ENCODE results near the gene DIP2C.
"Not testable (repeated sequence)": the region's sequence is repeated elsewhere in the genome, so short reads cannot be mapped to it uniquely, and the experiment has no call there.

DIP2C gene

DNA sequence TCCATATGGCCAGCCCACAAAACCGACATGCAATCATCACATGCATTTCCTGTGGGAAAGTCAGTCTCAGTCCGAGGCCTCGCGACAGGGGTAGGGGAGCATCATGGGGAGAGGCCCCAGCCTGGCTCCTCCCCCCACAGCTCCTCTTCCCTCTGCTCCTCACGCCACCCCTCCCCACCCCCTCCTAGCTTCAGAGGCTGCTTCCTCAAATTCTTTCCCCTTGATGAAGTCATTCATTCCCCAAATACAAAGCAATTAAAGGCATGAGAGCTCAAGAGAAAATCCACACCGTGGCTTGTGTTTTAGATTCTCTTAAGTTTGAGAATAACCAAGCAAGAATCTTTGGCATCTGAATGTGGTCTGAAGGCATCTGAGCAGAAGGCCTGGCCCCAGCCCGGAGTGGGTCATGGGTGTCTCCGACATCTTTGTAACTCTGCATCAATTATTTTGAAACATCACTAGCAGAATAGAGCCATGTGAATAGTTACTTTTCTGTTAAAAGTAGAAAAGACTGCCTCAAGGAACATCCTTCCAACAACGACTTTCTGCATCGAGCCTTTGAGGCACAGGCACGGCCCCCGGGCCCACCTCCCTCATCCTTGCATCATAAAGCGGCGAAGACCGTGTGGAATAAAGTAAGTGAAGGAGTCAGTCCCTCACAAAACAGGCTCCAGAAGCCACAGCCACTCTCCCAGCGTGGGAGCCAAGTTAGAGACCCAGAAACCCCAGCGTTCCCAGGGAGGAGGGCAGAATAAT is 90.9 kb downstream of the DIP2C start:
- DNase-seq (ENCODE audit: low read depth in 2 of 3, low spot score in 2 of 3) = no peak

DNA sequence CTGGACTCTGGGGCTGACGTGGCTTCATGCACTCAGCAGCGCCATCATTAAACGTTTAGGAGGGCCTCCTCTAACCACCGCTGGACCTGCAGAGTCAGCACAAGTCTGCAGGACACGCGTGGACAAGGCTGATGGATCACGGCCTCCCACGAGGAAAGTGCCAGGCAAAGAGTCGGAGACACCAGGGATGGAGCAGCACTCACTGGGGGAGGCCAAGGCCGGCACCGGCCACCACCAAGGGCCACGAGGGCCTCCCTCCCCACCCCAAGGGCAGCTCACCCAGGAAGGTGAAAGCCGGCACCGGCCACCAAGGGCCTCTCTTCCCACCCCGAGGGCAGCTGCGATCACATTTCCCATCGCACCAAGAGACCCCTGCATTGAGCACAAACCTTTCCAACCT is 91.5 kb downstream of the DIP2C start:
- no peak for DNase-seq (ENCODE audit: low read depth in 2 of 3, low spot score in 2 of 3)

DNA sequence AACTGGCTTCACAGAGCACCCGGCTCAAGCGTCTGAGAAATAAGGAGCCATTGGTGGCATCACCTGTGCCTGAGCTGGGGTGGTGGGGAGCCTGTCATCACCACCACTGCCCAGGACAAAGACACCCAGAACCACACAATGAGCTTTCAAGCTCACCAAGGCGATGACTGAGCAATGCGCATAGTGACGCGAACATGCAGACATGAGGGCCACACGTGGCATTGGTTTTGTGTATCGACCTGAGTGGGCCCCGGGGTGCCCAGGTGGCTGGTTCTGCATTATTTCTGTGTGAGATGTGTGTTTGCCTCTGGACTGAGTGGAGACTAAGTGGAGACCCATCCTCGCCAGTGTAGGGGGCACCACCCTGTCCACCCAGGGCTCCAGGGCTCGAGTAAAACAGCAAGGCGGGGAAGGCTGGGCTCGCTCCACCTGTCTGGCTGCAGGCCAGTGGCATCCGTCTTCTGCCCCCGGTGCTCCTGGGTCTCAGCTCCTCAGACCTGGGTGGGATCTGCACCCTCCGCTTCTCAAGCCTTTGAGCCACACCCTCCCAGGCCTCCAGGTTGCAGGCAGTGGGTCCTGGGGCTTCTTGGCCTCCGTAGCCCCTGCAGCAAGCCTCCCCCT is 92.6 kb downstream of the DIP2C start:
- DNase-seq (ENCODE audit: low read depth in 2 of 3, low spot score in 2 of 3) = no peak

DNA sequence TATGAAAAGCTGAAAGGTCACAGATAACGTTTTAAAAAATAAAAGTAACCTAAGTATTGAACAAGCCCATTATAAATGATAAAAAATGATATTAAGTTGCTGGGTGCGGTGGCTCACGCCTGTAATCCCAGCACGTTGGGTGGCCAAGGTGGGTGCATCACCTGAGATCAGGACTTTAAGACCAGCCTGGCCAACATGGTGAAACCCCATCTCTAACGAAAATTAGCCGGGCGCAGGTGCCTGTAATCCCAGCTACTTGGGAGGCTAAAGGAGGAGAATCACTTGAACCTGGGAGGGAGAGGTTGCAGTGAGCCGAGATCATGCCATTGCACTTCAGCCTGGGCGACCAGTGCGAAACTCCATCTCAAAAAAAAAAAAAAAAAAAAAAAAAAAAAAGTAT is 93.3 kb downstream of the DIP2C start:
- not testable (repeated sequence) for DNase-seq (ENCODE audit: low read depth in 2 of 3, low spot score in 2 of 3)

DNA sequence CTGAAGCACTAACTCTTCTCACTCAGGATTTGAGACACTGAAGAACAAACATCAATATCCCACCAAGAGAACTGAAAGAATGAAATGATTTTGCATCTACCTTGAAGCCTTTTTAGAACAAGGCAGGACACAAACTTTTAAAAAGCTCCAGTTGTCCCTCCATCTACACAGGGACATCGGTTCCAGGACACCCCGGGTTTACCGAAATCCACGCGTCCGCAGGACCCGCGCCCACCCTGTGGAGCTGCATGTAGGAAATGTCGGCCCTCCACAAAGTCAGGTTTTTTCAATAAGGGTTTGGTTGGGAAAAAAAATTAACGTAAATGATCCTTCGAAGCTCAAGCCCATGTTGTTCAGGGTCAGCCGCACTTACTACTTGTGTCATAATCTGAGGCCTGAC is 94.0 kb downstream of the DIP2C start:
- no peak for DNase-seq (ENCODE audit: low read depth in 2 of 3, low spot score in 2 of 3)

DNA sequence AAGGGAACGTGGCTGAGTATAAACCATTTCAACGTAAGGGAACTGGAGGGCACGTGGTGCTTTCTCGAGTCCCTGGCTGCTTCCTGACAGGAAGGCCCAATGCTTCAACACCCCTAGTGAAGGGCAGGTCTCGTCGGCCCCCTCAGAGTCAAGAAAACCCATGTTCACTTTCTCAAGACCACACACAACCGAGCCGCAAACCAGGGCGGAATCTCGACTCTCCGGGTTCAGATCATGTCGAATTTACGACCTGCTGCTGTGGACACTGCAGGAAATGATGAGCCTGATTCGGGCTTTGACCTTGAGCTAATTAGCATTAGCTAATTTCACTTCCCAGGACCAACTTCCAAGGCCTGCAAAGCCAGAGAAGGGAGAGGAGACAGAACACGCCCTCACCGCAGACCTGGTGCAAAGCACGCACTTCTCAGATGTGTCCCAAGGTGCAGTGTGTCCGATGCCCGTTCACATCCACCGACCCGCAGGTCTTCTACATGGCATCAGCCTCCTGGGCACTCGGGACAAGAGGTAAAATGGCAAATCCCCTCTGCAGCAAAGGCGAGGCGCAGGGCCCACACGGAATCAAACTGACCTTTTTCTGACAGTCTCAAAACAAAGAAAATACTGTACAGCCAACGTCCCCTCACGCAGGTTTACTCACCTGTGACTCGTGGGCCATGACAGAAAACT is 94.7 kb downstream of the DIP2C start:
- DNase-seq (ENCODE audit: low read depth in 2 of 3, low spot score in 2 of 3) = no peak

DNA sequence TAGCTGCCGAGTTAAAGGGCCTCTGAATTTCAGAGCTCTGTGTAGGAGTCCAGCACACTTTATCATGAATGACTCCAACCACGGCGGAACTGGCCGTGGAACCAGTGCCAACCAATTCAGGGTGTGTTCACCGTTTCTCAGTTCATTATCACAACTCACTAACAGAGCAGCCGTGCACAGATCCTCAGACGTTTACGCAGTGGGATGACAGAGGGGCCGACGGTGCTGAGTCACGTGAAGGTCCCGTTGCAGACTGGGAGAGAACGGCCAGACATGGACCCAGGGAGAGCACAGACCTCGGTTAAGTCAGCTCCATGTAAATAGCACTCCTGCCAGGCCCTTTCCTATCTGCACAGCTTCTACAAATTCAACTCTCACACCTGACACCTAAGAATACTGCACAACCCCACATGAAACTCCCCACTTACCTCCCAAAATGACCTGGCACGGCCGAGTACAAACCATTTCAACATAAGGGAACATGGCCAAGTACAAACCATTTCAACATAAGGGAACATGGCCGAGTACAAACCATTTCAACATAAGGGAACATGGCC is 95.5 kb downstream of the DIP2C start:
- DNase-seq (ENCODE audit: low read depth in 2 of 3, low spot score in 2 of 3) = no peak

DNA sequence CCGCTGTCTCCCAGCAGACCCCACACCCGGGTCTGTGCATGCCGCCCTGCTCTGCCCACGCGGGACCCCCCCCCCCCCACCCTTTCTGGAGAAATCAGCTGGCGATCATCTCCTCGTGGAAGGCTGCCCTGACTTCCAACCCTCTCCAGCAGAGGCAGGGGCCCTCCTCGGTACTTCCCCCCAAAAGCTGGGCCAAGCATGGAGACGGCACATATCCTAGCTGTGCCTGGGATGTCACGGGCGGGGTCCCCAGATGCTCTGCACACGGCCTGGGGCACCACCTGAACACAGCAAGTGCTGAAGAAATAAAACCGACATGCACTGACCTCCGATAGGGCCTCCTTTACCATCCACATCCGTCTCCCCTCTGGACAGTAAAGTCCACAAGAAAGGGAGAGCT is 96.0 kb downstream of the DIP2C start:
- no peak for DNase-seq (ENCODE audit: low read depth in 2 of 3, low spot score in 2 of 3)

DNA sequence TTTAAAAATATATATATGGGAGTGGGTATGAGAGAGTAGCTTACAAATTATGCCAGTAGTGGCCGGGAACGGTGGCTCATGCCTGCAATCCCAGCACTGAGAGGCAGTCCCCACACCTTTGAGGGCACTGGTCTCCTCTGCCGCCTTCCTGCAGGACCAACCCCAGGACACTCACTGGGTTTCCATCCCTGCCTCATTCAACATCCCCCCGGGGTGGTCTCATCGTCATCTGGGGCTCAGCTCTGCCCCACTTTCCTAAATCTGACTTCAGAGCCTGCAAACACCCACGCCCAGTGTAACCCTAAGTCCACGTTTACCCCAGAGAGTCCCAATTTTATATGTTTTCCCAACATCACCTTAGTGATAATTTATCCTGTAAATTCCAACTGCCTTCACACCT is 96.5 kb downstream of the DIP2C start:
- DNase-seq (ENCODE audit: low read depth in 2 of 3, low spot score in 2 of 3) = no peak

DNA sequence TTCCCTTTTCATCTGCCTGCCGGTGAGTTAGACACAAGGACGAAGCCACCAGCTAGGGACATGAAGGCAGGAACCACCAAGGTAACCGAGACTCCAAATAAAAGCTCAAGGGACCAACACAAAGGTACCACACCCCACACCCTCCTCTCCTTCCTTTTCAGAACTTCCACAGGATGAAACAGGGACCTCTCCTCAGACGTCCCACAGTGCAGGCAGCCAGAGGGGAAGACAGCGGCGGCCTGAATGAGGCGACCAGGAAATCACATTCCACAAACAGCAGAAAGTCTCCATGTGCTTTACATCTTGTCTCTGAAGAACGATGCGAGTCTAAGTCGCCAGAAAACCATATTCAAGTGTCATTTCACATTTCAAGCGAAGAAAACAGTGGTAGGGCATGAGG is 97.8 kb downstream of the DIP2C start:
- DNase-seq (ENCODE audit: low read depth in 2 of 3, low spot score in 2 of 3) = no peak

DNA sequence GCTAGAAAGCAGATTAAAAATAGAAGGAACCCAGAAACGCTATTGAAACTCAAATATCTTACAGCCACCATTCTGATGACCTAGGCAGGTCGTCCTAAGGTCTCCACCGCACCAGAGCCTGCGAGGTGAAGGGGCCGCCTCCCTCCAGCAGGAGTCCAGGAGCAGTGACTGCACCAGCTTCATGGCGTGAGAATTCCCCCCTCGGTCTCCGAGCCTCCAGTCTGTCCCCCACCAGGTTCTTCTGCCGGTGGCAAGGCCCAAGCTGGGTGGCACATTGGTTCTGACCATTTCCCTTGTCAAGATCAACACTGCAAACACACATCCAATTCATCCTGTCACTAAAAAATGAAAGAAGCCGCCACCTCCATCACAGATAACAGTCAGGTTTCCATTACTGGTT is 98.7 kb downstream of the DIP2C start:
- DNase-seq (ENCODE audit: low read depth in 2 of 3, low spot score in 2 of 3) = no peak

DNA sequence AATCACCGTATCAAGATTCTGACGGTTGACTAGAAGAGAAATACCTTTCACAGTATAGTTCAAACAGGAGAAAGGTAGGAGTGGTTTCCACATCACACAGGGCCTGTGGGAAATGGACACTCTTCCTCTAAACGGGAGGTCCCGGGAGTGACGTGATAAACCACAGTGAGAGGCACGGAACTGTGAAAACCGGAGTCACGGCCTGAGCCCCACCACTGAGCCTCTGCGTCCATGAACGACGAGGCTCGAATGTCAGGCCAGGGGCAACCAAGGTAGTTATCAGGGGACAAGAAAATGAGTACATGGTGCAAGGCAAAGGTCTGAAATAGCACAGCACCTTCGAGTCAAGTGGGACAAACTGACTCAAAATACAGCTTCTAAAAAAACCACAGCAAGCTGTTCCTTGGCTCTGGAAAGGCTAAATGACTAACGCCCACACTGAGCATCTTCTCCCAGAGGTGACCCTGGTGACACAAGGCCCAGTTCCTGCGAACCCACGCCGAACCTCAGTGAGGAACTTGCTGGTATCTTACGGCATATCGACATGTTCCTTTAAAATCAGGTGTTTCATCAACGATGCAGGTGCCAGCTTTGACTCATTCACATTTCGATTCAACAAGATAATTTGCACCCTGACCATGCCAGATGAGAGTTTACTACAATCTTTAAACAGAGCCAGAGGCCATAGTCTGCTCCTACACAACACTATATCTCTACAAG is 99.3 kb downstream of the DIP2C start:
- DNase-seq (ENCODE audit: low read depth in 2 of 3, low spot score in 2 of 3) = no peak

DNA sequence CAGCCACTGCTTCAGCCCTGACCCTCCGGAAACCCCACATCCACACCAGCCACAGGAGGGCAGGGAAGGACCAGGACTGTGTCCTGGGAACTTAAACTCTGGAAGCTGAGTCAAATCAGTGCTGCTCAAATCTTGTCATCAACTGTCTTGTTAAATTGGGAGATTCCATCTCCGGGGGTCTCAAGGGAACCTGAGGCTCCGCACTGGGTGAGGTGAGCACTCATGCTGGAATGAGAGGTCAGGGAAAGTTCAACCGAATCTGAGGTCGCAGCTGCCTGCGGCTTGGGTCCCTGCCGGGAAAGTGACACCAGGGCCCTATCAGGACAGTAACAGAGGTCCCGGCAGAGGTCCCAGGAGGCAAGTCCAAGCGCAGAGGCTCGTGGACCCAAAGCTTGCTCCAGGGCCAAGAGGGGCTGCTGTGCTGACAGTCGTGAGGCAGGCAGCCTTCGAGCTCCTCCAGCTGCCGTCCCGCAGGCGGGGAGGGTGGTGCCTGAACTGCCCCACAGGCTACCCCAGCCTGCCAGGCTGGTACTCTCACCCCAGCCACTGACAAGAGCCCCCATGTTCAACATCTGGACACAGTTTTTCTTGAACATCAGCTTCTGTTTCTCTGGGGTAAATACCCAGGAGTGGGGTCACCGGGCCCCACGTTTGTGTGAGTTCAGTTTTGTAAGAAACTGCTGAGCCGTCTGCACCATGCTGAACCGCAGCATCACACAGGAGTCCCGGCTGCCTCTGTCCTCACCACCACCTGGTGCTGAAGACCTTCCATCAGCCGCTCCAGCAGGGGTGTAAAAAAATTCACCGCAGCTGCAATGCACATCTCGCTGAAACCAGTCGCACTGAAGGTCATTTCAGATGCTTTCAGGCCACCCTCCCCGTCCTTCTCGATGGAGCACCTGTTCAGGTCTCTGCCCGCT is 101.0 kb downstream of the DIP2C start:
- no peak for DNase-seq (ENCODE audit: low read depth in 2 of 3, low spot score in 2 of 3)

DNA sequence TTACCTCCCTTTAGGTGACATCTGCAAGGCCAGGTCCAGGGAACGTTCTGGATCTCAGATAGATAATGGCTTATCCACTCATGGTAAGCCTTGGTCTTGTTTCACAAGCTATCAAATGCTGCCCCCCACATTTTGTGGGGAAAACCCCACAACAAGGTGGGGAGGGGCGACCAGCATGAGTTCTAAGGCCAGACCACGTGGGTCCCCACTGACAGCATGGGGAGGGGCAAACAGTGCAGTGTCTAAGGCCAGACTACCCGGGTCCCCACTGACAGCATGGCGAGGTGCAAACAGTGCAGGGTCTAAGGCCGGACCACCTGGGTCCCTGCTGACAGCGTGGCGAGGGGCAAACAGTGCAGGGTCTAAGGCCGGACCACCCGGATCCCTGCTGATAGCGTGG is 102.8 kb downstream of the DIP2C start:
- DNase-seq (ENCODE audit: low read depth in 2 of 3, low spot score in 2 of 3) = no peak

DNA sequence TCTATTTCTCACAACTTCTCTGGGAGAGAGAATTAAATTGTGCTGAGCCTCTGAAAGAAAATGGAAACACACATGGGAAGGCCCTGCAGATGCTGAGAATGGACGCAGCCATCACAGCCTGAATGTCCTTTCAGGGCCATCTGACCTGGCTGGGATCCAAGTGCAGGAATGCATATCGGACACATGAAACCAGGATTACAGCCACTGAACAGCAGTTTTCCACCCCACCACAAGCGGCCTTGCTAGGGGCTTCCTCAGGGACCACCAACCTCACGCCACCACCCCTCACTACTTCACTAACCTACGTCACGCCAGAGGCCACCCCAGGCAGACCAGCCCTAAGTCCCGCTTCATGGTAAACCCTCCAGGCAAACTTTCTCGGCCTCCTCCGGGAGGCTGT is 103.3 kb downstream of the DIP2C start:
- DNase-seq (ENCODE audit: low read depth in 2 of 3, low spot score in 2 of 3) = no peak

DNA sequence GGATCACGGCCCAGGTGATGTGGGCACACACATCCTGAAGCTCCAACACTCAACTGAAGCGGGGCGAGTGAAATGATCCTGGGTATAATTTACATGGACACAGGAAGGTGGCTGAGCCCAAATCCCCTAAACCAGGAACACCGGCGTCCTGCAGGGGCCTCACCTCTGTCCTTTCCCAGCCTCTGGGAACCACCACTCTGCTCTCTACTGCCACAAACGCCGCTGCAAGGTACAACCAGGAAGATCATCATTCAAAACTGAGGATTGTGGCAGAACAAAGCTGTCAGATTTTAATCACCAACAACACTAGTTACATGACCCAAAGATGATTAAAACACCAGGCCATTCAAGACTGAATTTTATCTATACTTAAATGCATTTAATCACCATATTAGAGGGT is 104.0 kb downstream of the DIP2C start:
- DNase-seq (ENCODE audit: low read depth in 2 of 3, low spot score in 2 of 3) = no peak

DNA sequence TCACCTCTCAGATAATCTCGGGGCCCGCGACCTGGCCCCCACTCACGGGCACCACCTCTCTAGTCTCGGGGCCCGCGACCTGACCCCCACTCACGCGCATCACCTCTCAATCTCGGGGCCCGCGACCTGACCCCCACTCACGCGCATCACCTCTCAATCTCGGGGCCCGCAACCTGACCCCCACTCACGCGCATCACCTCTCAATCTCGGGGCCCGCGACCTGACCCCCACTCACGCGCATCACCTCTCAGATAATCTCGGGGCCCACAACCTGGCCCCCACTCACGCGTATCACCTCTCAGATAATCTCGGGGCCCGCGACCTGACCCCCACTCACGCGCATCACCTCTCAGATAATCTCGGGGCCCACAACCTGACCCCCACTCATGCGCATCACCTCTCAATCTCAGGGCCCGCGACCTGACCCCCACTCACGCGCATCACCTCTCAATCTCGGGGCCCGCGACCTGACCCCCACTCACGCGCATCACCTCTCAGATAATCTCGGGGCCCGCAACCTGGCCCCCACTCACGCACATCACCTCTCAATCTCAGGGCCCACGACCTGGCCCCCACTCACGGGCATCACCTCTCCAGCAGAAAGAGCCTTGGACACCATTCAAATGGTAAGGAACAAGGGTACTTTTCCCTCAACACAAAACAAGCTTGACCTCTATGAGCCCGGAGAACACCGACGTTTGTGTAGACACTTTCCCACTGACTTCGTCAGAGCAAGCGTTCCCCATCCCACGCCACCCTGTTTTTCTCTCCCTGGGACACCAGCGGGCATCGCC is 104.8 kb downstream of the DIP2C start:
- not testable (repeated sequence) for DNase-seq (ENCODE audit: low read depth in 2 of 3, low spot score in 2 of 3)

DNA sequence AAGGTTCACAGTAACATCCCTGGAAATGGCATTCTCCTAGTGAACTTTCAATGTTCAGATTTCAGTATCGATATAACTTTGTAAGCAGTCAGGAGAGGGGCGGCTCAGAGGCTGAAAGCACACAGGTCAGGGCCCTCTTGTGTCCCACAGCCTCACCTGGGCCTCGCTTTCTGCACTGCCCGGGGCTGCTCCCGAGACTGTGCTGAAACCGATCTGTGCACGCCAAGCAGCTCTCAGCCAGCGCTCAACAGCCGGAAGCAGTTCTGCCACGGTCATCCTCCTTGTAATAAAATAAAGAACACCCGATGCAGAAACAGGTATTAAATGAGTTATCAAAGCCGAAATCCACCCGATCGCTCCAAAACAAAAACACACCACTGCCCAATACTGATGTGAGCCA is 106.0 kb downstream of the DIP2C start:
- no peak for DNase-seq (ENCODE audit: low read depth in 2 of 3, low spot score in 2 of 3)

DNA sequence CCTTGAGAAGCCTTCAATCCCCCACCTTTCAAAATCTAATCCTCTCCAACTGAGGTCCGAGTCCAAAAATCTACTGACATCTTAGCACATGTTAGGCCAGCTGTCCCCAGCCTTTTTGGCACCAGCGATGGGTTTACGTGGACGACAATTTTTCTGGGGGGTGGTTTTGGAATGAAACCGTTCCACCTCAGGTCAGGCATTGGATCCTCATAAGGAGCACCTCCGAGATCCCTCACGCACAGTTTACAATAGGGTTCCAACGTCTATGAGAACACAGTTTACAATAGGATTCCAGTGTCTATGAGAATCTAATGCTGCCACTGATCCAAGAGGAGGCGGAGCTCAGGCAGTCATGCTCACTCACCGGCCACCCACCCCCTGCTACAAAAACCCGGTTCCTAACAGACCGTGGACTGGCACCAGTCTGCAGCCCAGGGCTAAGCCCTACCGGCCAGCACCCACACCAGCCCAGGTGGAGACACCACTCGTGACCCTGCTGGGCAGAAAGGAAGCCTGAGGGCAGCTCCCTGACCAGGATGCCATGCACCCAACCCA is 107.6 kb downstream of the DIP2C start:
- no peak for DNase-seq (ENCODE audit: low read depth in 2 of 3, low spot score in 2 of 3)
